ENCODE data around the gene CLDN14.

CLDN14 gene

DNA sequence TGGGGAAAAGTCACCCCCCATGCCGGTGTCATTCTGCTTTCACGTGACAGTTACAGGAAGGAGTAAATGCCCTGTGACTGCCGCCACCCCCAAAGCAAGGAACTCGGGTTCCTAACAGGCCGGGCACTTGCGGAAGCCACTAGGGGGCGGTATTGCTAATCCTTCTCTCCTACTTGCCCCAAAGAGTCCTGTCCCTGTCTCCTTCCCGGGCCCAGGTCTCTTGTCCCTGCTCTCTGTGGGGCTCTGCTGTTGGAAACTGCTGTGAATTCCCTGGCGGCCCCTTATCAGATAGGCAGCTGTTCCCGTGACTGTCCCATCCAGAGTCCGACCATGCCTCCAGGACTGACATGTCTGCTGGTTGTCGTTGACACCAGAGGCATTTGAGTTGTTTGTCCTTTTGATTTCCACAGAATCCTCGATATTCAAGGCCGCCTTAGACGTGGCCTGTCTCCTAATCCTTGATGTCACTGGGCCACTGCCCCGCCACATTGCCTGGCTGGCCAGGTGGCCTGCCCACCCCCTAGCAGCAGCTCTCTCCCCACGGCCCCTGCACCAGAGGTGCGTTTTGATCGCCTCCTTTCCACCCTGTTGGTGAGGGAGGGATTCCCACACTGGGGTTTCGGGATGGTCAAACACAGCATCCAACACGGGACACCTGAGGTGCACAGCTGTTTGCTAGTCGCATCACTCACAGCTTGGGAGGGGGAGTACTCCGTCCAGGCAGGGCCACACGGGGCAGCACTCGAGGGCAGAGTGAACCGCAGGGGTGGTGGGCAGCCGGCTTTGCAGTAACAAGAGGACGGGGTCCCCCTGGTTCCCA is 57.4 kb downstream of the CLDN14 start:
- Mint-ChIP-seq H3K36me3 (ENCODE audit: insufficient read depth) (peaks cover 5% of the 10 kb centered on the region), H3K4me1 (no peaks in the 10 kb centered on the region), H3K9me3 (no peaks in the 10 kb centered on the region), H3K4me3 (no peak overlapping the region), H3K27ac (ENCODE audit: low read depth) (no peak overlapping the region), H3K27me3 (no peaks in the 10 kb centered on the region)
- no peak for ATAC-seq (replicated peaks; ENCODE audit: extremely low read depth, poor library complexity, severe bottlenecking)
- DNase-seq (ENCODE audit: low spot score in 2 of 2) = no peak

- Mint-ChIP-seq H3K36me3 (ENCODE audit: insufficient read depth) (peaks cover 4% of the 10 kb centered on the region), H3K4me1 (no peaks in the 10 kb centered on the region), H3K9me3 (no peaks in the 10 kb centered on the region), H3K4me3 (no peak overlapping the region), H3K27me3 (no peaks in the 10 kb centered on the region), H3K27ac (ENCODE audit: low read depth) (no peak overlapping the region)
- ATAC-seq (replicated peaks; ENCODE audit: extremely low read depth, poor library complexity, severe bottlenecking) = no peak
- DNase-seq (ENCODE audit: low spot score in 2 of 2) = no peak
Observed at GRCh38 chr21:36420571-36421339, 59.2 kb downstream of the CLDN14 start.

GRCh38 chr21:36419996-36420395 is 59.9 kb downstream of the CLDN14 start:
- H3K36me3 Mint-ChIP-seq (ENCODE audit: insufficient read depth) = peaks cover 4% of the 10 kb centered on the region
- no peak overlapping the region for H3K27ac Mint-ChIP-seq (ENCODE audit: low read depth)
- no peak for ATAC-seq (replicated peaks; ENCODE audit: extremely low read depth, poor library complexity, severe bottlenecking)
- no peak overlapping the region for H3K4me3 Mint-ChIP-seq
- H3K4me1 Mint-ChIP-seq = no peaks in the 10 kb centered on the region
- DNase-seq (ENCODE audit: low spot score in 2 of 2) = no peak
- no peaks in the 10 kb centered on the region for H3K27me3 Mint-ChIP-seq
- no peaks in the 10 kb centered on the region for H3K9me3 Mint-ChIP-seq

DNA sequence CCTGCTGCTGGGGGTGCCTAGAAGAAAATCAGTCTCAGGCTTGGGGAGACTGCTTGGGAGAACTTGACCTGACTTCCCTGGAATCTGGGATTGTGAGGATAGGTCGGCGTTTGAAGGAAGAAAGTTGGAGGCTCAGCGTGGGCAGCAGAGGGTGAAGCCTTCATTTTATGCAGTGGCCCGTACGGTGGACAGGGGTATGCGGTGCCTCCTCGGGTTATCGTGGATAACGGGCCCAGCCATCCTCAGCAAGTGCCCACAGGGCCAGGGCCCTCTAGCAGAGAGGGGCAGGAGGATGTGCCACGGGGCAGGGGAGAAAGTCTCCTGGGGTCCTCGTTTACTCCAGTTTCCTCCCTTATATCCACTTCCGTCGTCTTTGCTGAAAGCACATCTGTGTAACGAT is 60.7 kb downstream of the CLDN14 start:
- no peak for ATAC-seq (replicated peaks; ENCODE audit: extremely low read depth, poor library complexity, severe bottlenecking)
- no peaks in the 10 kb centered on the region for H3K4me1 Mint-ChIP-seq
- H3K36me3 Mint-ChIP-seq (ENCODE audit: insufficient read depth) = peaks cover 4% of the 10 kb centered on the region
- H3K9me3 Mint-ChIP-seq = no peaks in the 10 kb centered on the region
- no peaks in the 10 kb centered on the region for H3K27me3 Mint-ChIP-seq
- no peak overlapping the region for H3K4me3 Mint-ChIP-seq
- no peak overlapping the region for H3K27ac Mint-ChIP-seq (ENCODE audit: low read depth)
- DNase-seq (ENCODE audit: low spot score in 2 of 2) = no peak

DNA sequence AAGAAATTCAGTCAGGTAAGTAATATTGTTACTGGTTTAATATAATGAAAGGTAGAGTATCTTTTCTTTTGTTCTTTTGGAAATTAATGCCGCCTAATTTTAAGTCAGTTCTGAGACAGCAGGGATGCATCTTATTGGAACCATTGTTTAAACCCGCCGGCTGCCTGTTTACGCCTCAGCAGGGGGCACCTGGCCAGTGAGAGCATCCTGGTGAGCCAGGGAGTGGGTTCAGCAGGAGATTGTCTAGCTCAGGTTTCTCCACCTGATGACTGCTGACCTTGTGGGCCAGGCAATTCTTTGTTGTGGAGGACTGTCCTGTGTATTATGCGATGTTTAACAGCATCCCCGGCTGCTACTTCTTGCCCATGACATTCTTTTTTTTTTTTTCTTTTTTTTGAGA is 64.5 kb downstream of the CLDN14 start:
- DNase-seq (ENCODE audit: low spot score in 2 of 2) = no peak
- ATAC-seq (replicated peaks; ENCODE audit: extremely low read depth, poor library complexity, severe bottlenecking) = no peak
- H3K27me3 Mint-ChIP-seq = no peaks in the 10 kb centered on the region
- H3K4me1 Mint-ChIP-seq = no peaks in the 10 kb centered on the region
- no peak overlapping the region for H3K27ac Mint-ChIP-seq (ENCODE audit: low read depth)
- no peak overlapping the region for H3K4me3 Mint-ChIP-seq
- no peaks in the 10 kb centered on the region for H3K9me3 Mint-ChIP-seq
- peaks cover 7% of the 10 kb centered on the region for H3K36me3 Mint-ChIP-seq (ENCODE audit: insufficient read depth)

DNA sequence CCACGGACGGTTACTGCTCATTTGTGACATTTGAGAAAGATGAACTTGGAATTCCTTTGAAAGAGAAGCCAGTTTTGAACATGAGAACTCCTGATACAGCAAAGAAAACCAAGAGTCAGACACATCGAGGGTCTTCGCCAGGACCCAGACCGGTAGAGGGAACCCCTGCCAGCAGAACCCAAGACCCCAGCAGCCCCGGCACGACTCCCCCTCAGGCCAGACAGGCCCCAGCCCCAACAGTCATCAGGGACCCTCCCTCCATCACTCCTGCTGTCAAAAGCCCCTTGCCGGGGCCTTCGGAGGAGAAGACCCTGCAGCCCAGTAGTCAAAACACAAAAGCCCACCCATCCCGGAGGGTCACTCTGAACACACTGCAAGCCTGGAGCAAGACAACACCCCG is 67.0 kb downstream of the CLDN14 start:
- no peak for ATAC-seq (replicated peaks; ENCODE audit: extremely low read depth, poor library complexity, severe bottlenecking)
- Mint-ChIP-seq H3K36me3 (ENCODE audit: insufficient read depth) (peaks cover 15% of the 10 kb centered on the region), H3K4me3 (no peak overlapping the region), H3K27ac (ENCODE audit: low read depth) (no peak overlapping the region), H3K4me1 (no peaks in the 10 kb centered on the region), H3K9me3 (no peaks in the 10 kb centered on the region), H3K27me3 (no peaks in the 10 kb centered on the region)
- DNase-seq (ENCODE audit: low spot score in 2 of 2) = no peak

DNA sequence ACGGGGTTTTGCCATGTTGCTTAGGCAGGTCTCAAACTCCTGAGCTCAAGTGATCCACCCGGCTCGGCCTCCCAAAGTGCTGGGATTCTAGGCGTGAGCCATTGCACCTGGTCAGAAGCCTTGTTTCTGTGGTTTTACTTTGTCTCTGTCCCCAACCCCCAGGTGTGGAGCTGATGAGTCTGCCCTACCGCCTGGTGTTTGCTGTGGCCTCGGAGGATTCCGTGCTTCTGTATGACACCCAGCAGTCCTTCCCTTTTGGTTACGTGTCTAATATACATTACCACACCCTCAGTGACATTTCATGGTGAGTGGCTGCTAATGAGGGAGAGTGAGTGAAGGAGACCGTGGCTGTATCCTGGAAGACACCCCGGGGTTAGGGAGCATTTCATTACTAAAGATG is 68.6 kb downstream of the CLDN14 start:
- H3K4me1 Mint-ChIP-seq = no peaks in the 10 kb centered on the region
- ATAC-seq (replicated peaks; ENCODE audit: extremely low read depth, poor library complexity, severe bottlenecking) = no peak
- H3K27me3 Mint-ChIP-seq = no peaks in the 10 kb centered on the region
- no peak overlapping the region for H3K4me3 Mint-ChIP-seq
- peaks cover 15% of the 10 kb centered on the region for H3K36me3 Mint-ChIP-seq (ENCODE audit: insufficient read depth)
- DNase-seq (ENCODE audit: low spot score in 2 of 2) = no peak
- H3K27ac Mint-ChIP-seq (ENCODE audit: low read depth) = no peak overlapping the region
- H3K9me3 Mint-ChIP-seq = no peaks in the 10 kb centered on the region

All from central memory CD8-positive, alpha-beta T cell (primary cell).